HepG2 (cell line): ENCODE measurements around the gene CPNE8. TPM values are rescaled to one million over a fixed set of nuclear protein-coding genes. Genes with fewer than 3 reads are reported as not detected.

Source experiments
- ATAC-seq: fragments of 200-7000 bp; cut with Tn5 transposase; 3 replicates; pipeline ENCODE4 v1.9.1; 2020; ENCODE audit warnings: mild to moderate bottlenecking, moderate library complexity
- BruUV-seq: library from RNA; stranded (reverse); fragments of 400-500 nt; replicated peaks from 2 replicates; lab custom pipeline; 2021; lab: Mats Ljungman, UMichigan
- CTCF ChIA-PET: fragments of 300-600 bp; formaldehyde crosslinking; extraction: SDS; loops from one replicate; lab custom pipeline; 2021; ENCODE audit warnings: low total read pairs, inconsistent platforms, low intra/inter-chr PET ratio; lab: Yijun Ruan, JAX
- POLR2A ChIA-PET: fragments of 350-600 bp; sonication (Branson Sonifier 250); formaldehyde crosslinking; loops from one replicate; lab custom pipeline; 2020; ENCODE audit warnings: antibody characterized with exemption, inconsistent platforms; lab: Yijun Ruan, JAX
- DNase-seq: peaks from one replicate; pipeline ENCODE4 v3.0.0-alpha.2; 2015; ENCODE audit warnings: low spot score
- FAIRE-seq: peaks from 3 replicates; lab custom pipeline; 2011; peaks lifted over from hg19 to GRCh38; lab: Jason Lieb, UNC
- H2AFZ ChIP-seq: one replicate; pipeline ENCODE4 v1.6.1; 2011; ENCODE audit warnings: low read length, inconsistent platforms
- H3K27ac ChIP-seq: fragments of 300-600 bp; 3 replicates; pipeline ENCODE4 v1.8.0; 2011; ENCODE audit warnings: mixed run types, mild to moderate bottlenecking, mixed read lengths, low read length, inconsistent platforms; ENCODE audit not compliant: insufficient read depth; ENCODE audit errors: extremely low read length
- H3K27me3 ChIP-seq, 2 experiments: fragments of 200-600 bp in 1 of 2; 2 replicates in 1 of 2; 3 replicates in 1 of 2; pipeline versions ENCODE4 v1.6.0 to v1.8.0; 2011; ENCODE audit warnings: low read length in 2 of 2, mild to moderate bottlenecking in 2 of 2, moderate library complexity in 2 of 2, inconsistent platforms in 1 of 2; ENCODE audit not compliant: insufficient read depth in 2 of 2, control insufficient read depth in 1 of 2
- H3K36me3 ChIP-seq, 2 experiments: fragments of 200-600 bp in 1 of 2; replicated peaks in 1 of 2; 2 replicates in 1 of 2; 3 replicates in 1 of 2; pipeline versions ENCODE4 v1.5.1 to v1.8.0; 2011; ENCODE audit warnings: low read length in 2 of 2, inconsistent platforms in 1 of 2; ENCODE audit not compliant: insufficient read depth in 2 of 2, control insufficient read depth in 1 of 2
- H3K4me1 ChIP-seq: 2 replicates; pipeline ENCODE4 v1.5.1; 2012; ENCODE audit warnings: low read length, inconsistent platforms; ENCODE audit not compliant: insufficient read depth
- H3K4me2 ChIP-seq: 2 replicates; pipeline ENCODE4 v1.6.0; 2011; ENCODE audit warnings: low read depth, low read length, inconsistent platforms
- H3K4me3 ChIP-seq, 3 experiments: fragments of 200-600 bp in 1 of 3; sonication (generic), shearing (Covaris generic) in 1 of 3; replicated peaks in 1 of 3; 2 replicates each; pipeline ENCODE4 v1.5.1; 2011 to 2016; ENCODE audit warnings: low read length in 3 of 3, inconsistent platforms in 2 of 3, low read depth in 2 of 3, mild to moderate bottlenecking in 2 of 3, control low read depth in 1 of 3, mixed read lengths in 1 of 3; ENCODE audit not compliant: insufficient read depth in 1 of 3
- H3K79me2 ChIP-seq: one replicate; pipeline ENCODE4 v1.6.1; 2011; ENCODE audit warnings: low read length, inconsistent platforms; ENCODE audit not compliant: insufficient read depth
- H3K9ac ChIP-seq: 2 replicates; pipeline ENCODE4 v1.6.0; 2011; ENCODE audit warnings: mild to moderate bottlenecking, low read depth, low read length, inconsistent platforms; ENCODE audit not compliant: insufficient read depth
- H3K9me3 ChIP-seq: 2 replicates; pipeline ENCODE4 v1.5.1; 2012; ENCODE audit warnings: mild to moderate bottlenecking, low read length
- H4K20me1 ChIP-seq: 2 replicates; pipeline ENCODE4 v1.6.0; 2011; ENCODE audit warnings: inconsistent platforms, mild to moderate bottlenecking, low read length, moderate library complexity; ENCODE audit not compliant: insufficient read depth
- CHD4 ChIP-seq: fragments of 200-600 bp; sonication (generic); IDR thresholded peaks from 2 replicates; pipeline ENCODE4 v1.7.0; 2017; ENCODE audit warnings: mild to moderate bottlenecking, low read length, borderline replicate concordance
- ERF ChIP-seq: IDR thresholded peaks from 2 replicates; pipeline ENCODE4 v1.6.1; 2018; ENCODE audit warnings: missing biosample characterization, missing genetic modification reagents
- ISL2 ChIP-seq: sonication (generic); formaldehyde crosslinking; IDR thresholded peaks from 2 replicates; pipeline ENCODE4 v1.5.0; 2020; ENCODE audit warnings: missing genetic modification reagents
- JDP2 ChIP-seq: sonication (generic); formaldehyde crosslinking; IDR thresholded peaks from 2 replicates; pipeline ENCODE4 v1.8.1; 2022; ENCODE audit warnings: missing genetic modification reagents, borderline replicate concordance
- MAFG ChIP-seq: sonication (generic); formaldehyde crosslinking; IDR thresholded peaks from 2 replicates; pipeline ENCODE4 v1.5.1; 2020; ENCODE audit warnings: mild to moderate bottlenecking, missing genetic modification reagents
- MYNN ChIP-seq: sonication (generic); formaldehyde crosslinking; IDR thresholded peaks from 2 replicates; pipeline ENCODE4 v1.4.0; 2020; ENCODE audit warnings: mild to moderate bottlenecking, low read depth, missing genetic modification reagents
- PHF8 ChIP-seq: sonication (generic); formaldehyde crosslinking; IDR thresholded peaks from 2 replicates; pipeline ENCODE4 v1.5.0; 2020; ENCODE audit warnings: missing genetic modification reagents
- RXRA ChIP-seq: sonication (generic); formaldehyde crosslinking; IDR thresholded peaks from 2 replicates; pipeline ENCODE4 v1.5.1; 2020; ENCODE audit warnings: missing genetic modification reagents
- SUZ12 ChIP-seq: fragments of 150-350 bp; IDR thresholded peaks from 2 replicates; pipeline ENCODE4 v1.6.1; 2014; ENCODE audit warnings: low read depth, low read length
- WIZ ChIP-seq: sonication (generic); formaldehyde crosslinking; IDR thresholded peaks from 2 replicates; pipeline ENCODE4 v1.5.1; 2020; ENCODE audit warnings: mild to moderate bottlenecking, missing genetic modification reagents
- ZNF296 ChIP-seq: sonication (generic); formaldehyde crosslinking; conservative IDR thresholded peaks from 2 replicates; pipeline ENCODE4 v1.5.0; 2020; ENCODE audit warnings: mild to moderate bottlenecking, missing genetic modification reagents
- ZNF441 ChIP-seq: sonication (generic); formaldehyde crosslinking; IDR thresholded peaks from 2 replicates; pipeline ENCODE4 v1.7.0; 2021; ENCODE audit warnings: missing genetic modification reagents, borderline replicate concordance
- ZNF790 ChIP-seq: sonication (generic); formaldehyde crosslinking; IDR thresholded peaks from 2 replicates; pipeline ENCODE4 v1.8.0; 2022; ENCODE audit warnings: missing genetic modification reagents, mild to moderate bottlenecking, borderline replicate concordance
- ZSCAN20 ChIP-seq: sonication (generic); formaldehyde crosslinking; IDR thresholded peaks from 2 replicates; pipeline ENCODE4 v1.4.0; 2020; ENCODE audit warnings: missing genetic modification reagents, mild to moderate bottlenecking, borderline replicate concordance
- WGBS: methylation state at CpG from one replicate; pipeline ENCODE4 v1.1.6; 2017; ENCODE audit warnings: low lambda C conversion rate; 5-methylcytosine and 5-hydroxymethylcytosine counted together
- in situ Hi-C: cut with HindIII; loops from 2 replicates; pipeline ENCODE4 v1.10.0; 2017; ENCODE audit warnings: low pct_unique_long_range_greater_than_20kb; ENCODE audit not compliant: extremely low pct_ligation_motif_present
- intact Hi-C: fragments of 100-400 bp; cut with micrococcal nuclease; formaldehyde crosslinking; loops from one replicate; pipeline ENCODE4 v1.10.0; 2022; ENCODE audit not compliant: unreplicated experiment
- polyA plus RNA-seq, 8 experiments: library from polyadenylated mRNA; depleted of rRNA in 3 of 8; stranded (reverse) in 7 of 8; unstranded in 1 of 8; fragments of >200 nt; fragmentation: Illumina TruSeq in 4 of 8; extraction: Trizol in 4 of 8; gene quantifications; 2 replicates each; pipeline versions ENCODE4 v1.2.1 to v1.2.3, GENCODE V29; 2011 to 2016; ENCODE audit warnings: low read depth in 4 of 8, missing spikeins in 1 of 8, mixed read lengths in 1 of 8; ENCODE audit not compliant: insufficient read depth in 1 of 8
- total RNA-seq, 5 experiments: library from RNA; depleted of rRNA; stranded (reverse); fragments of >200 nt; fragmentation: Illumina TruSeq; extraction: Trizol; gene quantifications; 2 replicates each; pipeline ENCODE4 v1.2.3, GENCODE V29; 2016; ENCODE audit warnings: low read depth in 1 of 5
- TF ChIP-seq, protein P1 (sequence below): IDR thresholded peaks from 2 replicates; pipeline ENCODE4 v1.6.1; 2016; ENCODE audit warnings: control low read depth
- TF ChIP-seq, protein P2 (sequence below): sonication (generic); formaldehyde crosslinking; IDR thresholded peaks from 2 replicates; pipeline ENCODE4 v1.5.1; 2020; ENCODE audit warnings: mild to moderate bottlenecking, missing genetic modification reagents

The CPNE8 gene
- total and polyA plus RNA-seq, 2 of the 13 experiments (the other 11 are each of a cell fraction or from before 2014, with no cell fraction given), result 2.4 to 2.7 TPM

DNA sequence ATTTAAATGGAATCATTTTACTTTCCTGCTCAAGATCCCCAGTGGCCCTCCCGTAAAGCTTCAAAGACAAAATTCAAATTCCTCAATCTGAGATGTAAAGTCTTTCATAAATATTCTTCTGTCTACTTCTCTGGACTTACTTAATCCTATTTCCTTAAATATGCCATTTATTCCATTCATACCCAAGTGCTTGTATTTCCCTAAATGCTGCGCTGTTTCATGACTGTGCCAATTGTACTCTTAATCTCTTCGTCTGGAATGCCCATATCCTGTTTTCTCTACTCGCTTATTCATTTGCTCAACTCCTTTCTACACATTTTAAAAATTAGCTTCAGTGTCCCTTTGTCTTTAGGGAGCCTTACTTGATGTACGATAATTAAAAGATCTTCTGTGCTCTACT lies 280.1 kb downstream of the CPNE8 start:
- WGBS, result 1% methylated on average over 5 of the region's 5 CpGs
- intact Hi-C loops, result no loop called here
- BruUV-seq, result no TSS peak
- ATAC-seq, result no peak
- no peaks in the 10 kb centered on the region for H3K4me1 ChIP-seq
- H3K9me3 ChIP-seq, result no peaks in the 10 kb centered on the region
- CTCF ChIA-PET, result no interaction called here
- no peak overlapping the region for H3K4me2 ChIP-seq
- in situ Hi-C loops, result no loop called here
- H2AFZ ChIP-seq, result no peak overlapping the region
- H3K27me3 ChIP-seq, result no peaks in the 10 kb centered on the region; a peak in 1 of 5 replicates
- TF ChIP-seq ZNF790 (CRISPR knock-in tag), result no peak
- TF ChIP-seq, protein P1, sequence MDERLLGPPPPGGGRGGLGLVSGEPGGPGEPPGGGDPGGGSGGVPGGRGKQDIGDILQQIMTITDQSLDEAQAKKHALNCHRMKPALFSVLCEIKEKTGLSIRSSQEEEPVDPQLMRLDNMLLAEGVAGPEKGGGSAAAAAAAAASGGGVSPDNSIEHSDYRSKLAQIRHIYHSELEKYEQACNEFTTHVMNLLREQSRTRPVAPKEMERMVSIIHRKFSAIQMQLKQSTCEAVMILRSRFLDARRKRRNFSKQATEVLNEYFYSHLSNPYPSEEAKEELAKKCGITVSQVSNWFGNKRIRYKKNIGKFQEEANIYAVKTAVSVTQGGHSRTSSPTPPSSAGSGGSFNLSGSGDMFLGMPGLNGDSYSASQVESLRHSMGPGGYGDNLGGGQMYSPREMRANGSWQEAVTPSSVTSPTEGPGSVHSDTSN (CRISPR knock-in tag), result no peak
- TF ChIP-seq MAFG, result no peak
- no peak for TF ChIP-seq PHF8 (CRISPR knock-in tag)
- no peak for TF ChIP-seq ERF (CRISPR knock-in tag)
- TF ChIP-seq CHD4, result no peak
- no peak for TF ChIP-seq ISL2 (CRISPR knock-in tag)
- TF ChIP-seq RXRA, result no peak
- TF ChIP-seq WIZ (CRISPR knock-in tag), result no peak
- TF ChIP-seq MYNN (CRISPR knock-in tag), result no peak
- TF ChIP-seq ZNF296 (CRISPR knock-in tag), result no peak
- TF ChIP-seq ZNF441 (CRISPR knock-in tag), result no peak
- TF ChIP-seq, protein P2, sequence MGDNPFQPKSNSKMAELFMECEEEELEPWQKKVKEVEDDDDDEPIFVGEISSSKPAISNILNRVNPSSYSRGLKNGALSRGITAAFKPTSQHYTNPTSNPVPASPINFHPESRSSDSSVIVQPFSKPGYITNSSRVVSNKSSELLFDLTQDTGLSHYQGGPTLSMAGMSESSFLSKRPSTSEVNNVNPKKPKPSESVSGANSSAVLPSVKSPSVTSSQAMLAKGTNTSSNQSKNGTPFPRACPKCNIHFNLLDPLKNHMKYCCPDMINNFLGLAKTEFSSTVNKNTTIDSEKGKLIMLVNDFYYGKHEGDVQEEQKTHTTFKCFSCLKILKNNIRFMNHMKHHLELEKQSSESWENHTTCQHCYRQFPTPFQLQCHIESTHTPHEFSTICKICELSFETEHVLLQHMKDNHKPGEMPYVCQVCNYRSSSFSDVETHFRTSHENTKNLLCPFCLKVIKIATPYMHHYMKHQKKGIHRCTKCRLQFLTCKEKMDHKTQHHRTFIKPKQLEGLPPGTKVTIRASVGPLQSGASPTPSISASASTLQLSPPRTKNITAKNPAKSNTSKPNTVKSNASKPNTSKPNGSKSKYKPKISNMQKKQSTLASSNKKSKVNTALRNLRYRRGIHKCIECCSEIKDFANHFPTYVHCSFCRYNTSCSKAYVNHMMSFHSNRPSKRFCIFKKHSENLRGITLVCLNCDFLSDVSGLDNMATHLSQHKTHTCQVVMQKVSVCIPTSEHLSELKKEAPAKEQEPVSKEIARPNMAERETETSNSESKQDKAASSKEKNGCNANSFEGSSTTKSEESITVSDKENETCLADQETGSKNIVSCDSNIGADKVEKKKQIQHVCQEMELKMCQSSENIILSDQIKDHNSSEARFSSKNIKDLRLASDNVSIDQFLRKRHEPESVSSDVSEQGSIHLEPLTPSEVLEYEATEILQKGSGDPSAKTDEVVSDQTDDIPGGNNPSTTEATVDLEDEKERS, result no peak
- no peak for TF ChIP-seq SUZ12
- no peak for TF ChIP-seq JDP2 (CRISPR knock-in tag)
- no peak for TF ChIP-seq ZSCAN20 (CRISPR knock-in tag)
- TF ChIP-seq, all 625 proteins: peak for 0
- H3K27ac ChIP-seq, result no peak overlapping the region
- H3K9ac ChIP-seq, result no peak overlapping the region
- FAIRE-seq (no peak), DNase-seq (no peak)
- H3K36me3 ChIP-seq, result no peaks in the 10 kb centered on the region
- H3K79me2 ChIP-seq, result no peaks in the 10 kb centered on the region
- POLR2A ChIA-PET, result no interaction called here
- H3K4me3 ChIP-seq, result no peak overlapping the region
- H4K20me1 ChIP-seq, result no peaks in the 10 kb centered on the region
